ENCODE measurements around the gene NR1H2. TPM values are rescaled to one million over a fixed set of nuclear protein-coding genes. Genes with fewer than 3 reads are reported as not detected.
"Not testable (repeated sequence)": the region's sequence is repeated elsewhere in the genome, so short reads cannot be mapped to it uniquely, and the experiment has no call there.

Gene NR1H2
- total and polyA plus RNA-seq, 8 donors = 47.4 to 241 (median 68.0) TPM

DNA sequence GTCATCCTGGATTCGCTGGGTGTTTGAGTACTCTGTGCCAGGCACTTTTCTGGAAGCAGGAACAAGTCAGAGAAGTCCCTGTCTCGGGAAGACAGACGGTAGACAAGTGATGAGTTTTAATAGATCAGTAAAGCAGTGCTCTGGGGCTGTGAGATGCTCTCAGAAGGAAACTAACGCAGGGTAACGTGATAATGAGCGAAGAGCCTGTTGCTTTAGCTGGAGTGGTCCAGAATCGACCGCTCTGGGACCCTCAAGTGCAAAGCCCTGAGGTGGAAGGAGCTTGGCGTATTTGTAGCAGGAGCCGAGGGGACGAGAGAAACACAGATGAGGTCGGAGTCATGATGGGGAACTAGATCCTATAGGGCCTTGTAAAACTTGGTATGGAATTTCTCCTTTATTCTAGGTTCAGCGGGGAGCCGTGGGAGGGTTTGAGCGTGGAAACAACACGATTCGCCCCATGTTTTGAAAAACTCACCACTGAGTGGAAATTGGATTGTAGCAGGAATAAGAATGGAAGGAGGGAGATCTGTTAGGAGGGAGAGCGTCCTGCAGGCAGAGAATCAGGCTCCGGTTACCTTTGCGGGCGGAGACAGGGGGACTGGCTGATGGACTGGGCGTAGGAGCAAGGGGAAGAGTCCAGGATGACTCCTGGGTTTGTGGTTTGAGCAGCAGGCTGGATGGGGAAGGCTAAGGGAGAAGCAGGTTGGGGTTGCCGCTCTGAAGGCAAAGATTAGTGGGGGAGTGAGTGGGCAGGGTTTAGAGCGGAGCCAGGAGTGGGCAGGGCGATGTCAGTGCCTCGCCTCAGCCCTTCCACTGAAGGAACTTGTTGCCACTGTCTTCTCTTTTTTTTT lies 8.7 kb downstream of the NR1H2 start:
- H3K36me3 ChIP-seq = peaks cover 22 to 45% (median 39%) of the 10 kb centered on the region in 4 donors
- H3K4me3 ChIP-seq = peak overlapping the region; percentile 70 to 83 (median 78)
- H3K27ac ChIP-seq = peak overlapping the region; percentile 77 to 91 (median 84)
- H3K27me3 ChIP-seq = no peaks in the 10 kb centered on the region
- TF ChIP-seq EP300 (IDR thresholded peaks at IDR 0.05) (no peak), POLR2AphosphoS5 (IDR thresholded peaks at IDR 0.05) (no peak), POLR2A (IDR thresholded peaks at IDR 0.05) (no peak)
- TF ChIP-seq, protein P1, sequence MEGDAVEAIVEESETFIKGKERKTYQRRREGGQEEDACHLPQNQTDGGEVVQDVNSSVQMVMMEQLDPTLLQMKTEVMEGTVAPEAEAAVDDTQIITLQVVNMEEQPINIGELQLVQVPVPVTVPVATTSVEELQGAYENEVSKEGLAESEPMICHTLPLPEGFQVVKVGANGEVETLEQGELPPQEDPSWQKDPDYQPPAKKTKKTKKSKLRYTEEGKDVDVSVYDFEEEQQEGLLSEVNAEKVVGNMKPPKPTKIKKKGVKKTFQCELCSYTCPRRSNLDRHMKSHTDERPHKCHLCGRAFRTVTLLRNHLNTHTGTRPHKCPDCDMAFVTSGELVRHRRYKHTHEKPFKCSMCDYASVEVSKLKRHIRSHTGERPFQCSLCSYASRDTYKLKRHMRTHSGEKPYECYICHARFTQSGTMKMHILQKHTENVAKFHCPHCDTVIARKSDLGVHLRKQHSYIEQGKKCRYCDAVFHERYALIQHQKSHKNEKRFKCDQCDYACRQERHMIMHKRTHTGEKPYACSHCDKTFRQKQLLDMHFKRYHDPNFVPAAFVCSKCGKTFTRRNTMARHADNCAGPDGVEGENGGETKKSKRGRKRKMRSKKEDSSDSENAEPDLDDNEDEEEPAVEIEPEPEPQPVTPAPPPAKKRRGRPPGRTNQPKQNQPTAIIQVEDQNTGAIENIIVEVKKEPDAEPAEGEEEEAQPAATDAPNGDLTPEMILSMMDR (IDR thresholded peaks at IDR 0.05) = no peak
- H3K9me3 ChIP-seq = no peaks in the 10 kb centered on the region
- 14 to 16% (median 15%) methylated on average over 26 of the region's 26 CpGs for WGBS, 5 donors
- intact Hi-C loops (cut with DNase I; ENCODE audit: low total_unique reads) = no loop called here
- peaks cover 7 to 35% (median 23%) of the 10 kb centered on the region in 4 donors for H3K4me1 ChIP-seq
- no peak for DNase-seq

DNA sequence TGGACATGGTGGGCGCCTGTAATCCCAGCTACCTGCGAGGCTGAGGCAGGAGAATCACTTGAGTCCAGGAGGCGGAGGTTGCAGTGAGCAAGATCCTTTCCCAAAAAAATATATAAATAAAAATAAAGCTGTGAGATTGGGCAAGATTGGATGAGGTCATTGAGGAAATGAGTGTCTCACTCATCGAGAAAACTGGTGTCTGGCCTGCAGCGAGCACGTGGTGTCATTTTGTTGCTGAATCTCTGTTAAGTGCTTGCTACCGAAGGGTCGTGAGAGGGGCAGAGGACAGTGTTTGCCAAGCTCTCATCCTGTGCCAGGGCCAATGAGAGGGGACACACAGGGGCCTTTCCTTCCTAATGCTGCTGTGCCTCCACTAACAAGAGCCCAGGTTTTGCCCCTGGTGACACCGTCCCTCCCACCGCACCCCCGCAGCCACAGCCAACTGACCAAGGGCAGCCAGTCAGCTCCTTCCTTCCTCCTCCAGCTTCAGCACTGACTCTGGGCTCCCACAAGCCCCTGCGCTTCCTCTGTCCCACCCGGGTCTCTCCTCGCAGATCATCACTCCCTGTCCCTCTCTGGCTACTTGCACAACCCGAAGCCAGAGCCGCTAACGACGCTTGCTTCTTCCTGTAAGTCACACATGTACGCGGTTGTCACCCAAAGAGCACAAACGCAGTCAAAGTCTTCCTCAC lies 11.1 kb downstream of the NR1H2 start:
- DNase-seq = no peak
- Histone ChIP-seq H3K27ac (no peak overlapping the region), H3K4me3 (no peak overlapping the region), H3K27me3 (no peaks in the 10 kb centered on the region), H3K4me1 (peaks cover 7 to 25% (median 21%) of the 10 kb centered on the region in 4 donors), H3K9me3 (no peaks in the 10 kb centered on the region), H3K36me3 (peaks cover 5 to 27% (median 15%) of the 10 kb centered on the region in 4 donors)
- WGBS, 5 donors = 84 to 92% (median 87%) methylated on average over 20 to 21 of the region's 21 CpGs
- intact Hi-C loops (cut with DNase I; ENCODE audit: low total_unique reads) = no loop called here
- TF ChIP-seq POLR2A (IDR thresholded peaks at IDR 0.05) (no peak), POLR2AphosphoS5 (IDR thresholded peaks at IDR 0.05) (no peak), EP300 (IDR thresholded peaks at IDR 0.05) (no peak)
- TF ChIP-seq, protein P1 (IDR thresholded peaks at IDR 0.05) = no peak

DNA sequence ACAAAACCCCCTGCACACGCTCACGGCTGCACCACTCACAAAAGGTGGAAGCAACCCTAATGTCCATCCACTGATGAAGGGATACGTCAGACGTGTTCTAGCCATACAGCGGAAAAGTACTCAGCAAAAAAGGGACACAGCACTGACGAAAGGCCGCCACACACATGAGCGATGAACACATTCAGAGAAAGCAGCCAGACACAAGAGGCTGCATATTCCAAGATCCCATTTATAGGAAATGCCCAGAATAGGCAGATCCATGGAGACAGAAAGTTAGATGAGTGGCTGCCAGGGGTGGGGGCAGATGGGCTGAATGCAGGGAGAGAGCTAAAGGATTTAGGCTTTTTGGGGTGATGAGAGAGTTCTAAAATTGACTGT lies 11.6 kb downstream of the NR1H2 start:
- Histone ChIP-seq H3K9me3 (no peaks in the 10 kb centered on the region), H3K36me3 (peaks cover 0 to 27% (median 9%) of the 10 kb centered on the region in 4 donors), H3K27ac (no peak overlapping the region), H3K4me1 (peaks cover 7 to 25% (median 21%) of the 10 kb centered on the region in 4 donors), H3K27me3 (no peaks in the 10 kb centered on the region), H3K4me3 (no peak overlapping the region)
- TF ChIP-seq POLR2A (IDR thresholded peaks at IDR 0.05) = no peak
- TF ChIP-seq, protein P1 (IDR thresholded peaks at IDR 0.05) = no peak
- TF ChIP-seq POLR2AphosphoS5 (IDR thresholded peaks at IDR 0.05) = no peak
- TF ChIP-seq EP300 (IDR thresholded peaks at IDR 0.05) = no peak
- no peak for DNase-seq
- intact Hi-C loops (cut with DNase I; ENCODE audit: low total_unique reads) = no loop called here
- WGBS, 5 donors = 89 to 98% (median 95%) methylated on average over 8 of the region's 8 CpGs

DNA sequence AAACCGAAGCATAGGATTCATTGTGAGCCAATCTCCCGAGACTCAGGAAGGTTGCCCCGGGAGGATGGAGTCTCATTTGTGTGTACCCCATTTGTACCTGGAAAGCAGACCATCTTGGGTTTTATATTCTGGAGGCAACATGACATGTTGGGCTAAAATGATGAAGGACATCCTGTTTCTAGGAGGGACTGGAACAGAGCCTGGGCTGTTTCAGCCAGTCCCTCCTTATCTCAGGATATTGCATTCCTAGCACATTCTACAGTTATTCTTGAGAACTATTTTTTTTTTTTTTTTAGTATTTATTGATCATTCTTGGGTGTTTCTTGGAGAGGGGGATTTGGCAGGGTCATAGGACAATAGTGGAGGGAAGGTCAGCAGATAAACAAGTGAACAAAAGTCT lies 14.0 kb downstream of the NR1H2 start:
- intact Hi-C loops (cut with DNase I; ENCODE audit: low total_unique reads); H3K27ac ChIP-seq; H3K9me3 ChIP-seq; H3K4me3 ChIP-seq; H3K27me3 ChIP-seq; DNase-seq; H3K4me1 ChIP-seq: not testable (repeated sequence)
- H3K36me3 ChIP-seq = peaks cover 0 to 26% (median 8%) of the 10 kb centered on the region in 4 donors
- WGBS, 5 donors = 96 to 98% (median 97%) methylated on average over 3 of the region's 3 CpGs

DNA sequence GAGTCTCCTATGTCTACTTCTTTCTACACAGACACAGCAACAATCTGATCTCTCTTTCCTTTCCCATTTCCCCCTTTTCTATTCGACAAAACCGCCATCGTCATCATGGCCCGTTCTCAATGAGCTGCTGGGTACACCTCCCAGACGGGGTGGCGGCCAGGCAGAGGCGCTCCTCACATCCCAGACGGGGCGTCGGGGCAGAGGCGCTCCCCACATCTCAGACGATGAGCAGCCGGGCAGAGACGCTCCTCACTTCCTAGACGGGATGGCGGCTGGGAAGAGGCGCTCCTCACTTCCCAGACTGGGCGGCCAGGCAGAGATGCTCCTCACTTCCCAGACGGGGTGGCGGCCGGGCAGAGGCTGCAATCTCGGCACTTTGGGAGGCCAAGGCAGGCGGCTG lies 14.7 kb downstream of the NR1H2 start:
- H3K36me3 ChIP-seq = peaks cover 0 to 26% (median 8%) of the 10 kb centered on the region in 4 donors
- H3K27ac ChIP-seq; H3K9me3 ChIP-seq; H3K4me3 ChIP-seq; H3K4me1 ChIP-seq; DNase-seq; intact Hi-C loops (cut with DNase I; ENCODE audit: low total_unique reads); H3K27me3 ChIP-seq: not testable (repeated sequence)
- 95 to 98% (median 97%) methylated on average over 14 to 22 of the region's 23 CpGs for WGBS, 5 donors
